Measurements from ENCODE around the gene TMPRSS2.

The TMPRSS2 gene

GRCh38 chr21:41504030-41504429, 3.9 kb downstream of the TMPRSS2 start:
- DNase-seq (ENCODE audit: extremely low read depth, insufficient read length), result no peak

GRCh38 chr21:41503331-41503730, 4.6 kb downstream of the TMPRSS2 start:
- H3K36me3 ChIP-seq (ENCODE audit: control insufficient read depth, insufficient read depth, low read length), result no peaks in the 10 kb centered on the region
- DNase-seq (ENCODE audit: extremely low read depth, insufficient read length), result no peak
- no peak for TF ChIP-seq CTCF (IDR thresholded peaks at IDR 0.05; ENCODE audit: insufficient read depth, low read length, poor library complexity, severe bottlenecking)
- H3K4me3 ChIP-seq (replicated peaks; ENCODE audit: low read depth, low read length), result no peak overlapping the region
- peaks cover 2% of the 10 kb centered on the region; the same call in 1 of the 2 replicates for H3K27me3 ChIP-seq (replicated peaks; ENCODE audit: control insufficient read depth, insufficient read depth, low read length)

More at GRCh38 chr21:41504030-41504429, 3.9 kb downstream of the TMPRSS2 start:
- H3K27me3 ChIP-seq (replicated peaks; ENCODE audit: control insufficient read depth, insufficient read depth, low read length), result peaks cover 2% of the 10 kb centered on the region; the same call in 1 of the 2 replicates
- no peak for TF ChIP-seq CTCF (IDR thresholded peaks at IDR 0.05; ENCODE audit: insufficient read depth, low read length, poor library complexity, severe bottlenecking)
- no peaks in the 10 kb centered on the region for H3K36me3 ChIP-seq (ENCODE audit: control insufficient read depth, insufficient read depth, low read length)
- H3K4me3 ChIP-seq (replicated peaks; ENCODE audit: low read depth, low read length), result no peak overlapping the region

DNA sequence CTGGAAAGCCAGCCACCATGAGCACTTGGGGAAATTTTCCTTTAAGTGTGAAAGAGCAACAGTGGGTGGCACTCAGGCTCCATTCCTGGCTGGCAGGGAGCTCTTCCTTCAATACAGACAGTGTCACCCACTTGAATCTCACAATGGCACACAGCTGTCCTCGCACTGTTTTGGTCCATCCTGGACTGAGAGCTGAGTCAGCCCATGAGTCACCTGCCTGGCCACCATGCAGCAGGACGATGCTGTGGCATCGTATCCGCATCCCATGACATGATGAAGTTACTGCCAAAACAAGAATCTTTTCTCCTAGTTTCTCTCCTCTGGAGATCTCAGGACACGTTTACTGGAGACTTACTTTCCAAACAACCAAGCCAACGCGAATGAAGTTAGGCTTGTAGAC, 6.0 kb downstream of the TMPRSS2 start:
- no peak for TF ChIP-seq CTCF (IDR thresholded peaks at IDR 0.05; ENCODE audit: insufficient read depth, low read length, poor library complexity, severe bottlenecking)
- Histone ChIP-seq H3K4me3 (replicated peaks; ENCODE audit: low read depth, low read length) (no peak overlapping the region), H3K36me3 (ENCODE audit: control insufficient read depth, insufficient read depth, low read length) (no peaks in the 10 kb centered on the region), H3K27me3 (replicated peaks; ENCODE audit: control insufficient read depth, insufficient read depth, low read length) (peaks cover 2% of the 10 kb centered on the region; the same call in 1 of the 2 replicates)
- no peak for DNase-seq (ENCODE audit: extremely low read depth, insufficient read length)

DNA sequence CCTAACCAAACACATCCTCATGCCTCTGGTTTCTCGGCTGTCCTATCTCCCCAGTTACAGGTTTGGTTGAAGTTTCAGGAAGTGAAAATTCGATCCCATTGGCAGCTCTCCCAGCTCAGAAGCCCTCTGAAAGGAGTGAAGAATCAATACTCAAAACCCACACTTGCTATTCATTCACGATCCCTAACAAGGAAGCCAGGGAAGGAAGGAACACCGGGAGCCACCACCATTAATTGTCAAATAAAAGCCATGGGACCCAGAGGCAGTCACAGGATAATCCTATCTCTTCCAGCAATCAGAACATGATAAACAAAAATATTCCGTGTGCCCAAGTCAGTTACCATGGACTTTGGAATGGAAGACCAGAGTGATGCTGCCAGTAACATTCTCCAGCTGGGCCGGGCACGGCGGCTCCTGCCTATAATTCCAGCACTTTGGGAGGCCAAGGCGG, 7.0 kb downstream of the TMPRSS2 start:
- H3K4me3 ChIP-seq (replicated peaks; ENCODE audit: low read depth, low read length), result no peak overlapping the region
- no peak for TF ChIP-seq CTCF (IDR thresholded peaks at IDR 0.05; ENCODE audit: insufficient read depth, low read length, poor library complexity, severe bottlenecking)
- H3K36me3 ChIP-seq (ENCODE audit: control insufficient read depth, insufficient read depth, low read length), result no peaks in the 10 kb centered on the region
- no peak for DNase-seq (ENCODE audit: extremely low read depth, insufficient read length)
- no peaks in the 10 kb centered on the region for H3K27me3 ChIP-seq (replicated peaks; ENCODE audit: control insufficient read depth, insufficient read depth, low read length)

- TF ChIP-seq CTCF (IDR thresholded peaks at IDR 0.05; ENCODE audit: insufficient read depth, low read length, poor library complexity, severe bottlenecking), result no peak
- no peak for DNase-seq (ENCODE audit: extremely low read depth, insufficient read length)
- no peaks in the 10 kb centered on the region for H3K27me3 ChIP-seq (replicated peaks; ENCODE audit: control insufficient read depth, insufficient read depth, low read length)
- H3K36me3 ChIP-seq (ENCODE audit: control insufficient read depth, insufficient read depth, low read length), result no peaks in the 10 kb centered on the region
- H3K4me3 ChIP-seq (replicated peaks; ENCODE audit: low read depth, low read length), result no peak overlapping the region
These were observed 7.6 kb downstream of the TMPRSS2 start for GRCh38 chr21:41500363-41500762.

DNA sequence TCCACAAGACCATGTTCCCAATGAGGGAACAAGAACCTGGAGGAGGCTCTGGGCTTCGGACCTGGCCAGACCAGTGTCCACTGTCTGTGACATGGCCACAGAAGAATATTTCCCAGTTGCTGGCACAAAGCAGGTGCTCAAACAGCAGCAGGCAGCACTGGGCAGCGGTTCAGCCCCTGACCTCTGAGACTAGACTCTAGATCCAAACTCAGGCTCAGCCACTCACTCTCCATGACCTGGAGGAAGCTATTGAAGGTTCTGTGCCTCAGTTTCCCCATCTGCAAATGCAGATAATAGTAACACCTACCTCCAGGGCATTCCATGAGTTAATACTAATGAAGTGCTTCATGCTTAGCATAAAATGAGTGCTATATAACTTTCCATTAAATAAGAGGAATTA, 8.0 kb downstream of the TMPRSS2 start:
- TF ChIP-seq CTCF (IDR thresholded peaks at IDR 0.05; ENCODE audit: insufficient read depth, low read length, poor library complexity, severe bottlenecking), result no peak
- Histone ChIP-seq H3K27me3 (replicated peaks; ENCODE audit: control insufficient read depth, insufficient read depth, low read length) (no peaks in the 10 kb centered on the region), H3K36me3 (ENCODE audit: control insufficient read depth, insufficient read depth, low read length) (no peaks in the 10 kb centered on the region), H3K4me3 (replicated peaks; ENCODE audit: low read depth, low read length) (no peak overlapping the region)
- no peak for DNase-seq (ENCODE audit: extremely low read depth, insufficient read length)

Measured in GM06990 (cell line).